GM23338 (cell line): ENCODE measurements around the gene SCCPDH. TPM values are rescaled to one million over a fixed set of nuclear protein-coding genes. Genes with fewer than 3 reads are reported as not detected.

ENCODE experiments used
- ATAC-seq: fragments of 200-7000 bp; cut with Tn5 transposase; 3 replicates; pipeline ENCODE4 v1.9.1; 2020
- DNase-seq: peaks from one replicate; pipeline ENCODE4 v3.0.0-alpha.2; 2015; ENCODE audit warnings: low spot score
- H2AFZ ChIP-seq: fragments of 200-600 bp; sonication (generic); 2 replicates; pipeline ENCODE4 v1.8.0; 2016; ENCODE audit warnings: antibody characterized with exemption, mild to moderate bottlenecking, moderate library complexity
- H3F3A ChIP-seq: fragments of 200-600 bp; sonication (generic); replicated peaks from 2 replicates; pipeline ENCODE4 v1.8.0; 2017; ENCODE audit warnings: antibody characterized with exemption, mixed run types, low read depth
- H3K27ac ChIP-seq: fragments of 200-600 bp; sonication (generic); 2 replicates; pipeline ENCODE4 v1.6.1; 2016; ENCODE audit warnings: low read depth
- H3K27me3 ChIP-seq: fragments of 200-600 bp; sonication (generic); 2 replicates; pipeline ENCODE4 v1.8.0; 2016; ENCODE audit warnings: mild to moderate bottlenecking, mixed run types, moderate library complexity; ENCODE audit not compliant: insufficient read depth
- H3K36me3 ChIP-seq: fragments of 200-600 bp; sonication (generic); 2 replicates; pipeline ENCODE4 v1.8.0; 2016; ENCODE audit warnings: mild to moderate bottlenecking; ENCODE audit not compliant: insufficient read depth
- H3K4me1 ChIP-seq: fragments of 200-600 bp; sonication (generic); 2 replicates; pipeline ENCODE4 v1.8.0; 2016; ENCODE audit warnings: mild to moderate bottlenecking, moderate library complexity; ENCODE audit not compliant: insufficient read depth
- H3K4me2 ChIP-seq: fragments of 200-600 bp; sonication (generic); 2 replicates; pipeline ENCODE4 v1.7.1; 2017; ENCODE audit warnings: mixed run types
- H3K4me3 ChIP-seq: fragments of 200-600 bp; sonication (generic); 2 replicates; pipeline ENCODE4 v1.6.1; 2016; ENCODE audit warnings: mixed run types
- H3K79me2 ChIP-seq: fragments of 200-600 bp; sonication (generic); replicated peaks from 2 replicates; pipeline ENCODE4 v1.8.0; 2017; ENCODE audit warnings: mild to moderate bottlenecking; ENCODE audit not compliant: insufficient read depth
- H3K9me2 ChIP-seq: fragments of 200-600 bp; sonication (generic); 2 replicates; pipeline ENCODE4 v1.8.0; 2017; ENCODE audit not compliant: insufficient read depth
- H4K20me1 ChIP-seq: fragments of 200-600 bp; sonication (generic); replicated peaks from 2 replicates; pipeline ENCODE4 v1.8.0; 2017; ENCODE audit warnings: mild to moderate bottlenecking; ENCODE audit not compliant: insufficient read depth
- H3K27ac Mint-ChIP-seq: 2 replicates; pipeline ENCODE4 v1.8.0; 2020; ENCODE audit warnings: inconsistent platforms, mild to moderate bottlenecking, moderate library complexity, mixed read lengths
- H3K27me3 Mint-ChIP-seq: 3 replicates; pipeline ENCODE4 v1.8.0; 2022; ENCODE audit warnings: low read depth, mild to moderate bottlenecking, moderate library complexity, mixed read lengths, inconsistent platforms; ENCODE audit not compliant: insufficient read depth, poor library complexity
- H3K36me3 Mint-ChIP-seq: 3 replicates; pipeline ENCODE4 v1.8.0; 2021; ENCODE audit warnings: low read depth, mild to moderate bottlenecking, inconsistent platforms, moderate library complexity, mixed read lengths
- H3K4me1 Mint-ChIP-seq: 3 replicates; pipeline ENCODE4 v1.8.0; 2020; ENCODE audit warnings: mild to moderate bottlenecking, inconsistent platforms, mixed read lengths
- H3K4me3 Mint-ChIP-seq: 3 replicates; pipeline ENCODE4 v1.8.0; 2021; ENCODE audit warnings: moderate library complexity, mild to moderate bottlenecking, inconsistent platforms, mixed read lengths
- H3K9me3 Mint-ChIP-seq: 3 replicates; pipeline ENCODE4 v1.8.0; 2020; ENCODE audit warnings: moderate library complexity, mild to moderate bottlenecking, inconsistent platforms, mixed read lengths
- CREB1 ChIP-seq: fragments of 250-450 bp; sonication (Bioruptor Pico); IDR thresholded peaks from 2 replicates; pipeline ENCODE4 v1.5.0; 2020; ENCODE audit warnings: low read depth, mild to moderate bottlenecking, moderate library complexity
- ETS1 ChIP-seq: IDR thresholded peaks from 2 replicates; pipeline ENCODE4 v1.6.1; 2016; ENCODE audit warnings: antibody characterized with exemption
- EZH2 ChIP-seq: fragments of 200-600 bp; sonication (generic); IDR thresholded peaks from one replicate; pipeline ENCODE4 v1.8.0; 2017; ENCODE audit warnings: antibody characterized with exemption, mild to moderate bottlenecking, low read depth; ENCODE audit not compliant: unreplicated experiment
- EZH2phosphoT487 ChIP-seq: fragments of 200-600 bp; sonication (generic); IDR thresholded peaks from one replicate; pipeline ENCODE4 v1.8.1; 2018; ENCODE audit warnings: antibody characterized with exemption; ENCODE audit not compliant: unreplicated experiment
- JUNB ChIP-seq: IDR thresholded peaks from one replicate; pipeline ENCODE4 v1.6.1; 2016; ENCODE audit warnings: antibody characterized with exemption; ENCODE audit not compliant: unreplicated experiment
- NANOG ChIP-seq: IDR thresholded peaks from 2 replicates; pipeline ENCODE4 v1.6.1; 2016; ENCODE audit warnings: antibody characterized with exemption, borderline replicate concordance
- POLR2AphosphoS5 ChIP-seq: IDR thresholded peaks from 2 replicates; pipeline ENCODE4 v1.6.1; 2016; ENCODE audit warnings: antibody characterized with exemption, low read depth
- STAT1 ChIP-seq: IDR thresholded peaks from one replicate; pipeline ENCODE4 v1.6.1; 2016; ENCODE audit warnings: antibody characterized with exemption; ENCODE audit not compliant: unreplicated experiment
- ZNF114 ChIP-seq: fragments of 250-450 bp; sonication (Bioruptor Pico); IDR thresholded peaks from 2 replicates; pipeline ENCODE4 v1.5.0; 2020; ENCODE audit warnings: mild to moderate bottlenecking, moderate library complexity
- ZNF331 ChIP-seq: fragments of 250-450 bp; sonication (Bioruptor Pico); IDR thresholded peaks from 2 replicates; pipeline ENCODE4 v1.5.0; 2020; ENCODE audit warnings: low read depth, mild to moderate bottlenecking, moderate library complexity
- ZNF462 ChIP-seq: fragments of 250-450 bp; sonication (Bioruptor Pico); IDR thresholded peaks from 2 replicates; pipeline ENCODE4 v1.5.0; 2020; ENCODE audit warnings: mild to moderate bottlenecking, moderate library complexity
- polyA plus RNA-seq: library from polyadenylated mRNA; unstranded; fragments of >200 nt; fragmentation: Nextera tagmentation; extraction: Ambion mirVana; gene quantifications from 2 replicates; pipeline ENCODE4 v1.2.1, GENCODE V29; 2016
- total RNA-seq: library from RNA; depleted of rRNA; stranded (reverse); fragments of >200 nt; shearing (Covaris generic); gene quantifications from 2 replicates; pipeline ENCODE4 v1.2.3, GENCODE V29; 2014

Gene SCCPDH
- total and polyA plus RNA-seq, 2 experiments from 2014 or later = 14.4 to 18.8 TPM

GRCh38 chr1:246776923-246777322, 52.7 kb downstream of the SCCPDH start (continued):
- TF ChIP-seq ZNF331 (CRISPR knock-in tag) (no peak), ZNF462 (no peak), CREB1 (CRISPR knock-in tag) (no peak), JUNB (no peak), POLR2AphosphoS5 (no peak), EZH2phosphoT487 (no peak)

- H3F3A ChIP-seq = no peaks in the 10 kb centered on the region
- TF ChIP-seq POLR2AphosphoS5 (no peak), JUNB (no peak), ETS1 (no peak), ZNF331 (CRISPR knock-in tag) (no peak), NANOG (no peak), STAT1 (no peak), EZH2 (no peak), ZNF114 (CRISPR knock-in tag) (no peak)
These were observed 54.5 kb downstream of the SCCPDH start for GRCh38 chr1:246778663-246779062.

More at GRCh38 chr1:246778663-246779062, 54.5 kb downstream of the SCCPDH start:
- Histone ChIP-seq H3K4me1 (no peaks in the 10 kb centered on the region), H2AFZ (no peak overlapping the region), H4K20me1 (no peaks in the 10 kb centered on the region), H3K4me2 (no peak overlapping the region), H3K27me3 (no peaks in the 10 kb centered on the region), H3K79me2 (no peaks in the 10 kb centered on the region), H3K9me2 (no peaks in the 10 kb centered on the region), H3K4me3 (no peak overlapping the region), H3K36me3 (no peaks in the 10 kb centered on the region), H3K27ac (no peak overlapping the region)
- H3K9me3 Mint-ChIP-seq = no peaks in the 10 kb centered on the region; the same call in 2 of the 3 replicates
- H3K36me3 Mint-ChIP-seq = peaks cover 8% of the 10 kb centered on the region; the same call in 2 of the 3 replicates
- no peak overlapping the region for H3K27ac Mint-ChIP-seq
- ATAC-seq (no peak), DNase-seq (no peak)
- no peaks in the 10 kb centered on the region for H3K27me3 Mint-ChIP-seq
- H3K4me3 Mint-ChIP-seq = no peak overlapping the region
- peaks cover 5% of the 10 kb centered on the region; the same call in 2 of the 3 replicates for H3K4me1 Mint-ChIP-seq
